NT2/D1 (cell line): Measurements from ENCODE around the gene OR10V1.

Source experiments
- SUZ12 ChIP-seq: IDR thresholded peaks from 2 replicates; pipeline ENCODE4 v1.6.1; 2011; ENCODE audit not compliant: insufficient read length, insufficient read depth; ENCODE audit errors: extremely low read depth
- YY1 ChIP-seq: IDR thresholded peaks from 2 replicates; pipeline ENCODE4 v1.6.1; 2011; ENCODE audit not compliant: insufficient read length, insufficient read depth
- ZNF274 ChIP-seq: IDR thresholded peaks from 2 replicates; pipeline ENCODE4 v1.6.1; 2011; ENCODE audit warnings: mild to moderate bottlenecking, low read depth, low read length

GRCh38 chr11:59691156-59691555 is 22.5 kb downstream of the OR10V1 start:
- TF ChIP-seq ZNF274 = no peak
- TF ChIP-seq YY1 = no peak
- TF ChIP-seq SUZ12 = no peak
